Neutrophil (primary cell): Measurements from ENCODE around the gene MCTP1.

Experiments used
- H3K27ac ChIP-seq: fragments of 200-600 bp; sonication (generic); 2 replicates; pipeline ENCODE4 v1.5.1; 2016; ENCODE audit warnings: mild to moderate bottlenecking, moderate library complexity
- H3K27me3 ChIP-seq: fragments of 200-600 bp; sonication (generic); 2 replicates; pipeline ENCODE4 v1.6.0; 2016; ENCODE audit warnings: mild to moderate bottlenecking
- H3K36me3 ChIP-seq: fragments of 200-600 bp; sonication (generic); 2 replicates; pipeline ENCODE4 v1.5.1; 2017
- H3K4me1 ChIP-seq, 2 experiments: fragments of 200-600 bp in 1 of 2; sonication (generic) in 1 of 2; 1 replicate in 1 of 2; 2 replicates in 1 of 2; pipeline versions ENCODE4 v1.5.1 to v1.6.1; 2013 to 2016; ENCODE audit warnings: low read depth in 1 of 2, low read length in 1 of 2, mild to moderate bottlenecking in 1 of 2, moderate library complexity in 1 of 2; ENCODE audit not compliant: control insufficient read depth in 1 of 2, insufficient read depth in 1 of 2
- H3K4me3 ChIP-seq, 2 experiments: fragments of 200-600 bp in 1 of 2; sonication (generic) in 1 of 2; 1 replicate in 1 of 2; 2 replicates in 1 of 2; pipeline ENCODE4 v1.5.1; 2013 to 2016; ENCODE audit warnings: low read depth in 1 of 2, low read length in 1 of 2, mild to moderate bottlenecking in 1 of 2, moderate library complexity in 1 of 2
- H3K9me3 ChIP-seq: fragments of 200-600 bp; sonication (generic); 2 replicates; pipeline ENCODE4 v1.5.1; 2016
- CTCF ChIP-seq: fragments of 200-600 bp; sonication (generic); IDR thresholded peaks from 2 replicates; pipeline ENCODE4 v1.5.1; 2016; ENCODE audit warnings: antibody characterized with exemption

MCTP1 gene

GRCh38 chr5:94983861-94984535, 300.9 kb downstream of the MCTP1 start:
- no peak for TF ChIP-seq CTCF
- Histone ChIP-seq H3K27ac (no peak overlapping the region), H3K27me3 (no peaks in the 10 kb centered on the region)

DNA sequence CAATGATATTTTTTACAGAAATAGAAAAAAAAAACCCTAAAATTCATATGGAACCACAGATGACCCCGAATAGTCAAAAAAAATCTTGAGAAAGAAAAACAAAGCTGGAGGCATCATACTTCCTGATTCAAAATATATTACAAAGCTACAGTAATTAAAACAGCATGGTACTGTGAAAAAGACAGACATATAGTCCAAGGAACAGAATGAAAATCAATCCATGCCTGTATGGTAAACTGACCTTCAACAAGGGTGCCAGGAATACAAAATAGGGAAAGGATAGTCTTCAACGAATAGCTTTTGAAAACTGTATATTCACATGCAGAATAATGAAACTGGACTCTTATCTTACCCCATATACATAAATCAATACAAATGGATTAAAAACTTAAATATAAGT, 307.5 kb downstream of the MCTP1 start:
- Histone ChIP-seq H3K4me3 (no peak overlapping the region), H3K36me3 (no peaks in the 10 kb centered on the region), H3K9me3 (no peaks in the 10 kb centered on the region), H3K4me1 (peaks cover 6 to 9% of the 10 kb centered on the region in 2 experiments), H3K27ac (no peak overlapping the region), H3K27me3 (no peaks in the 10 kb centered on the region)
- TF ChIP-seq CTCF = no peak

More at GRCh38 chr5:94983861-94984535, 300.9 kb downstream of the MCTP1 start:
- H3K36me3 ChIP-seq = peaks cover 6% of the 10 kb centered on the region
- no peaks in the 10 kb centered on the region for H3K4me1 ChIP-seq
- H3K9me3 ChIP-seq = no peaks in the 10 kb centered on the region
- H3K4me3 ChIP-seq = no peak overlapping the region

- H3K4me3 ChIP-seq = no peak overlapping the region
- no peaks in the 10 kb centered on the region for H3K36me3 ChIP-seq
- H3K27ac ChIP-seq = no peak overlapping the region
- TF ChIP-seq CTCF = no peak
- no peaks in the 10 kb centered on the region for H3K27me3 ChIP-seq
- peaks cover 10 to 15% of the 10 kb centered on the region in 2 experiments for H3K4me1 ChIP-seq
- H3K9me3 ChIP-seq = no peaks in the 10 kb centered on the region
Measured at GRCh38 chr5:94976853-94977252, 308.0 kb downstream of the MCTP1 start.

- H3K4me1 ChIP-seq = peaks cover 18 to 26% of the 10 kb centered on the region in 2 experiments
- H3K36me3 ChIP-seq = no peaks in the 10 kb centered on the region
- TF ChIP-seq CTCF = no peak
- no peak overlapping the region for H3K4me3 ChIP-seq
- peak overlapping the region; percentile 3 for H3K27ac ChIP-seq
- no peaks in the 10 kb centered on the region for H3K9me3 ChIP-seq
- H3K27me3 ChIP-seq = no peaks in the 10 kb centered on the region
Measured at GRCh38 chr5:94972268-94972667, 312.6 kb downstream of the MCTP1 start.

DNA sequence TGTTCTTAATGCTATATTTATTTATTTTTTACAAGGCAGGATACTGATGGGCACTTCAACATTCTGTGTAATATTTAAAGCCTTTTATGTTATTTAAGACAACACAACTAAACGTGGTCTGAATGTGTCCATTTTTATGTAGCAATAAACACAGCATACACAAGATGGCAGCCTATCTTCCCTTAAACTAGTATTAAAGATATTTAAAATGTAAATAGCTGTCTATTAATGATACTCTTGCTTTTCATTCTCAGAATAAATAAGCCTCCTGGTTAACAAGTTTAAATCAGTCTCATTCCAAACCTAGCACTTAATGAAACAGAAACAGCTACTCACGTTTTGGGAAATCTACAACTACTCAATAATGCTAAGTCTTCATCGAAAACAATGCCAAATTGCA, 315.7 kb downstream of the MCTP1 start:
- Histone ChIP-seq H3K27me3 (no peaks in the 10 kb centered on the region), H3K36me3 (no peaks in the 10 kb centered on the region)

More for the DNA sequence above, 315.7 kb downstream of the MCTP1 start:
- H3K9me3 ChIP-seq = no peaks in the 10 kb centered on the region
- peaks cover 18 to 26% of the 10 kb centered on the region in 2 experiments for H3K4me1 ChIP-seq
- H3K4me3 ChIP-seq = no peak overlapping the region
- TF ChIP-seq CTCF = no peak
- peak overlapping the region; percentile 3 for H3K27ac ChIP-seq
